ENCODE results near the gene SCYL3. TPM values are rescaled to one million over a fixed set of nuclear protein-coding genes. Genes with fewer than 3 reads are reported as not detected.

The SCYL3 gene
- total RNA-seq, 8 experiments from 2014 or later = 6.3 to 9.1 (median 7.4) TPM

DNA sequence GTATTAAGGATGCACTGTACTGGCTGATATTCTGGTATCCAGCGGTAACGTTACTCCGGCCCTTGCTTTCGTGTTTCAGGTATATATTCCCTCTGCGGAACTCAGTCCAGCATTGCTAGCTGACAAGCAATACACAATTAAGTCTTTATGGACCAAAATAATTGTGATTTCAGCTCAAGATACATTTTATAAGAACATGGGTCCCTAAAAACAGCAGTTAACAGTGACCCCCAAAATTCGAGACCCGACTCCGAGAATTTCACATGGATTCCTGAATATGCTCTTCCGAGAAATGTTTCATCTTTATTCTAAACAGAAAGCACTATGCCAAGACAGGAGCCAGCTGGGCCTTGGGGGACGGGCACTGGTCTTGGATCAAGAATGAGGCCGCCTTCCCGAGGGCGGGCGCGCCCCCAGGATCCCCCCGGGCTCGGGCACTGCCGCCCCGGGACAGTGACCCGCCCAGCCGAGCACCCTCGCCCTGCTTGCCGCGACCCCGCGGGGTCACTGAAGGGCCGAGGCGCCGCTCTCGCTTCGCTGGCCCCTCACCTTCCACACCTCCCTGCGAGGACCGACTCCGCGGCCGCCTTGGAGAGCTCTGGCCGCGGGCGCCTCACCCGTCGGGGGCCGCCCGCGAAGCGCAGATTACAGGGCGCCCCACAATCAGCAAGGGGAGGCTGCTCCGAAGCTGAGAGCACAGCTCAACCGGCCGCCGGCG is 610 bp downstream of the SCYL3 start:
- peak overlapping the region; percentile 70 to 97 (median 85) for H3K4me3 ChIP-seq
- ATAC-seq (replicated peaks in 6 of 8) = peak in 3 of 8 experiments; percentile 17 to 25 (median 17)
- peaks cover 5 to 9% of the 10 kb centered on the region in 2 donors for H3K4me1 ChIP-seq (replicated peaks in 1 of 2)
- 0 to 7% (median 3%) methylated on average over 2 to 16 of the region's 51 CpGs for WGBS, 10 experiments
- peak overlapping the region; percentile 96 to 99 for H3K27ac ChIP-seq
- in situ Hi-C loops (cut with MboI; ENCODE audit: low pct_unique_long_range_greater_than_20kb in 2 of 9, low sequenced_read_pairs in 9 of 9, unreplicated experiment in 9 of 9) = no loop called here

DNA sequence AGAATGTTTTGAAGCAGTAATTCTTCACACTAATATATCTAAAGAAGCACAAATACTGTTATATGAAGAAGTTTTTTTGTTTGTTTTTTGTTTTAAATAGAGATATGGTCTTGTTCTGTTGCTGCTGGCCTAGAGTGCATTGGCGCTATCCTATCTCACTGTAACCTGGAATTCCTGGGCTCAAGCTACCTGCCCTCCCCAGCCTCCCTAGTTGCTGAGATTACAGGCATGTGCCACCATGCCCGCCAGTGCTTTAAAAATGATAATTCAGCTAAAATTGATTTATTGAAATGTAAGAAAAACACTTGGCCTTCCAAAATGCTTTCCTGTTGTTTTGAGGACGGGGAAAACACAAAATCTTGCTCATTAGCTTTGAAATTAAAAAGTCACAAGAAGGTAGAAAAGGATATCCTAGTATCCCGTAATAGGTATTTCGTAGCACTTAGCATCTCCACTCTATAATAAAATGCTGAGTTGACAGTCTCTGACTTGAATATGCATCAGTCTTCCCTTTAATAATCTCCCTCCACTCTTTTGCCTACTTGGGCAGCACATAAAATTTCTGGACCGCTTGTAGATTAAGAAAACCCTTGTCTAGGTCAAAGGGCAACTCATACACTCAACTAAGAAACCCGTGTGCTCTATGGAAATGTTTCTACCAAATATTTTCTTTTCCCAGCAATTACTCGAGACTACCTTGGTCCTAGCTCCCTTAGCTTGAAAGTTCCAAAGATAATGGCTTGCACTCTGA is 1.3 kb downstream of the SCYL3 start:
- WGBS, 10 experiments = 49 to 92% (median 65%) methylated on average over 2 to 8 of the region's 8 CpGs
- Histone ChIP-seq H3K4me1 (replicated peaks in 1 of 2) (peaks cover 5 to 9% of the 10 kb centered on the region in 2 donors), H3K27ac (no peak overlapping the region), H3K4me3 (peak overlapping the region; percentile 70 to 97 (median 85))
- ATAC-seq (replicated peaks in 6 of 8) = no peak
- in situ Hi-C loops (cut with MboI; ENCODE audit: low pct_unique_long_range_greater_than_20kb in 2 of 9, low sequenced_read_pairs in 9 of 9, unreplicated experiment in 9 of 9) = no loop called here

DNA sequence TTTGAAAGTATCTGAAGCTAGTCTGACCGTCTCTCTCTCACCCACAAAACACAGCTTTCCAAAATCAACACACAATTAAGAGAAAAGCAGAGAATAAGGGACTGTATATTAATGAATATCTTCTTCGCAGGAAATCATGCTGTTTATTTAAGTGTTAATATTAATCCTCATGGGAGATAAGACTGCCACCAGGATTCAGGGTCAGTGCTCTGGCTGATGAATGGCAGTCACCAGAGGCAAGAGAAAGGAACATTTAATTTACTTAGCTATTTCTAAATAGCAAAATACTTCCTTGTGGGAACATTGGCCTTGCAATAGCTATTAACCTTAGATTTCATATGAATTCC is 2.2 kb downstream of the SCYL3 start:
- no peak for ATAC-seq (replicated peaks in 6 of 8)
- in situ Hi-C loops (cut with MboI; ENCODE audit: low pct_unique_long_range_greater_than_20kb in 2 of 9, low sequenced_read_pairs in 9 of 9, unreplicated experiment in 9 of 9) = no loop called here
- Histone ChIP-seq H3K4me3 (no peak overlapping the region), H3K27ac (no peak overlapping the region), H3K4me1 (replicated peaks in 1 of 2) (peaks cover 5 to 9% of the 10 kb centered on the region in 2 donors)
- WGBS, 10 experiments = 80 to 100% (median 94%) methylated on average over 1 to 2 of the region's 2 CpGs; no CpG with 5 or more reads in 1 of the 10 experiments

DNA sequence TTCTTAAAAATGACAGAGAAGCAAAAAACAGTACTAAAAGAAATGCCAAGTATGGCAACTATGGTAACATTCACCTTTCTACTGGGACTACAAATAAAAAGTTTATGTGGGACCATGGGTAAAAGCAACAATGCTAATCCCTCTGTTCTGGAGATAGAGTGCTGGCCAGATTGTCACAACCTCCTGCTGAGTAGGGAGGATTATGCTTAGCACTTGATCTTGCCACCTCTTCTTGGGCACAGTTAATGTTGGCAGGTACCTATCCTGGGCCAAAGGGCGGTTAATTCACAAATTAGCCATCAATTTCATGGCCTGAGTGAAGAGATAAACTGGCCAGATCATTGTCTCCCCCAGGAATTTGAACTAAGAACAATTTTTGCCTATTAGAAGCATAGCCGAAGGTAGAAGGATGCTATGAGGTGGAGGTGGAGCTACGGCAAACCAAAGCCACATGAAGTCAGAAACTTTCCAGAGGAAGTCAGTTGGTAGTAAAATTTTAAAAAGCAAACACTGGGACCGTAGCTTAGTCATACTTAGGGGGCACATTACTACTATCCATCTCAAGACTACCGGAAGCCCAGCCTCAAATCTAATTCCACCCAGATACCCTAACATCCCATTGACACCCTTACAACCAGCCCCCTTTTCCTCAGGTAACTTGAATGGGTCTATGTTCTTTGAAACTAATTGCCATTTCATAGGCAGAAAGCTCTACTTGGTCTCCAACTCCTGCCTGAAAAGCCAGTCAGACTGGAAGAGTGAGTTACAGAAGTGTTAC is 2.7 kb downstream of the SCYL3 start:
- WGBS, 10 experiments = 66 to 100% (median 86%) methylated on average over 1 to 5 of the region's 5 CpGs
- in situ Hi-C loops (cut with MboI; ENCODE audit: low pct_unique_long_range_greater_than_20kb in 2 of 9, low sequenced_read_pairs in 9 of 9, unreplicated experiment in 9 of 9) = no loop called here
- Histone ChIP-seq H3K4me3 (no peak overlapping the region), H3K4me1 (replicated peaks in 1 of 2) (peaks cover 5 to 9% of the 10 kb centered on the region in 2 donors), H3K27ac (no peak overlapping the region)
- ATAC-seq (replicated peaks in 6 of 8) = no peak

DNA sequence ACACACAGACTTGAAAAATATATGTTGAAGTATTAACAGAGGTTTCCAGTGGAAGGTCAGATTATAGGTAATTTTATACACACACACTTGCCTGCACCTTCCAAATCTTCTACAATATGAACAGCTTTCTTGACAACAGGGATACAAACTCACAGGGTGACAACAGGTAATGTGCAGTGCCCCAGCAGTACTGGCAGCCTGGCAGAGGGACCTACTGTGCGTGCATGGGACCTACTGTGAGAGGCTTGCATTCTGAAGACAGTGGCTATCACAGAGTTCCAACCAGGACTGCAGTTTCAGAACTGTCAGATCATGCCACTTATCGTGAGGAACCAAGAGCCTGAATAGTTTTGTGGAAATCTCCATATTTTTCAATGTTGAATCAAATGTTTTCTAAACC is 3.8 kb downstream of the SCYL3 start:
- no peak overlapping the region for H3K27ac ChIP-seq
- WGBS, 10 experiments = 50 to 100% (median 93%) methylated on average over 1 to 2 of the region's 2 CpGs; no CpG with 5 or more reads in 1 of the 10 experiments
- no peak overlapping the region for H3K4me3 ChIP-seq
- in situ Hi-C loops (cut with MboI; ENCODE audit: low pct_unique_long_range_greater_than_20kb in 2 of 9, low sequenced_read_pairs in 9 of 9, unreplicated experiment in 9 of 9) = no loop called here
- ATAC-seq (replicated peaks in 6 of 8) = no peak
- peaks cover 5 to 9% of the 10 kb centered on the region in 2 donors for H3K4me1 ChIP-seq (replicated peaks in 1 of 2)

DNA sequence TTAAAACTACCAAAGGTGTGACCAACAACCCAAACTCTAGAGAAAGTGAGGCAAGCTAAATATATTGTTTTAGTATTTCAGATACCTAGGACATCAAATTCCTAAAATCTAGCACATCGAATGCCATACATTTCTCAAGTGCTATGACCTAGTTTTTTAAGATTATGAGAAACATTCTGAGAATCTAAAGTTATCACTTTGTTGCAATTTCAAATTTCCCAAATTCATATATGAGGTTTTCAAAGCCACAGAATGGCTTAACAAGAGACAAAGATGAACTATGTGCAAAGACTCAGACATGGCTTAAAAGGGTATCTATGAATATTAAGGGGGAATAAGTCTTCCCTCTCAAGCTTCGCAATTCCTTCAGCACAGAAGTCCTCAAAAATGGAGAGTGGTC is 6.8 kb downstream of the SCYL3 start:
- ATAC-seq (replicated peaks in 6 of 8) = no peak
- 90 to 100% (median 98%) methylated on average over 1 to 2 of the region's 2 CpGs for WGBS, 10 experiments
- in situ Hi-C loops (cut with MboI; ENCODE audit: low pct_unique_long_range_greater_than_20kb in 2 of 9, low sequenced_read_pairs in 9 of 9, unreplicated experiment in 9 of 9) = no loop called here

DNA sequence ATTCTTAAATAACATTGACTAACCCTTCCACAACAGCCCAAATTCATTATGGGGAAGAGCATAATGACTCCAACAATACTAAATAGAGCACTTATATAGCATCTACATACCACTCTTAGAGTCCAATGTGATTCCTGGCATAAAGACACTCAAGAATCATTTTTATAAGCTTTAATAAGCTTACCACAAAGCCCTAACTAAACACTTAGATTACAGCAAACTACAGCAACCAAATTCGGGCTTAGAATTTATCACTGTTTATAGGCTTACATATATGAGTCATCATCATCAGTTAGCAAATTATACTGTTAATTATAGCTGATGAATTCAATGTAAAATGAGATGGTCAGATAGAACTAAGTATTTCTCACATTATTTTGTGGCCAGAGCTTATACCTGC is 7.3 kb downstream of the SCYL3 start:
- peak in 1 of 8 experiments; percentile 22 for ATAC-seq (replicated peaks in 6 of 8)
- 29 to 100% (median 89%) methylated on average over 1 of the region's 1 CpG; no CpG with 5 or more reads in 2 of the 10 experiments for WGBS, 10 experiments
- in situ Hi-C loops (cut with MboI; ENCODE audit: low pct_unique_long_range_greater_than_20kb in 2 of 9, low sequenced_read_pairs in 9 of 9, unreplicated experiment in 9 of 9) = no loop called here
- Histone ChIP-seq H3K4me3 (no peak overlapping the region), H3K27ac (no peak overlapping the region), H3K4me1 (replicated peaks in 1 of 2) (no peaks in the 10 kb centered on the region)

More for the DNA sequence above, 6.8 kb downstream of the SCYL3 start:
- H3K4me3 ChIP-seq = no peak overlapping the region
- no peak overlapping the region for H3K27ac ChIP-seq
- H3K4me1 ChIP-seq (replicated peaks in 1 of 2) = peaks cover 0 to 2% of the 10 kb centered on the region in 2 donors

DNA sequence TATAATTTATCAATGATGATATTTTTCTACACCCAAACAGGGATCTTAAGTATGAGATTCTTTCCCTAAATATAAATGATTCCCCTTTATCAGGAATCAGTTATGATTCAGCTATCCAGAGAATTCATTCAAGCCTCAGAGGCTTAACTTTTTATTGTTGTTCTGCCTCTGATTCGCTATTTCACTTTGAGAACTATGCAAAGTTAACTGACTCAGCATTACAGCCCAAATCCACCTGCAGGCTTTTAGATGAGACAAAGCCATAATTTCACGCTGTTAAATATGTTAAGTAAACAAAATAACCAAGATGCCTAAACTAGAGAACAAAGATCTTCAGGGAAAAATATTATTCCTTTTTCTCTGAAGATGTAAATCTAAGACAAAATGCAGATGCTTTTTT is 8.5 kb downstream of the SCYL3 start:
- Histone ChIP-seq H3K4me3 (no peak overlapping the region), H3K27ac (no peak overlapping the region), H3K4me1 (replicated peaks in 1 of 2) (no peaks in the 10 kb centered on the region)
- in situ Hi-C loops (cut with MboI; ENCODE audit: low pct_unique_long_range_greater_than_20kb in 2 of 9, low sequenced_read_pairs in 9 of 9, unreplicated experiment in 9 of 9) = no loop called here
- WGBS, 10 experiments = 0 to 100% (median 90%) methylated on average over 2 of the region's 2 CpGs
- ATAC-seq (replicated peaks in 6 of 8) = peak in 3 of 8 experiments; percentile 63 to 92 (median 88)

DNA sequence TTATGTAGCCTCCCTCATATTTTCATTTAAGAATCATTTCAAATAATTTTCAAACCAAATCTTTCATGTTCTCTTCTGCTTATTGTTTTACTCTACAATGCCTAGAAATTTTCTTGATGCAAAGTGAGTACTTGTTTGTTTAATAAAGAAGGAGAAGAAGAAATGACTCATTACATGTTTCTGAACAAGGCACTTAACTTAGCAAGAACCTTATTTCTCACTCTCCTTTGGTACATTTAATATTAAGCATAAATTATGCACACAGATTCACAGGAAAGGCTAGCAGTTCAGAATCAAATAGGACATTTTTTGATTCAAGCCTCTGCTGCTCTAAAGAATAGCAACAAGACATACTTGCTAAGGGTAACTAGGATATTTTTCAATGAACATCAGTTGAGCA is 9.1 kb downstream of the SCYL3 start:
- in situ Hi-C loops (cut with MboI; ENCODE audit: low pct_unique_long_range_greater_than_20kb in 2 of 9, low sequenced_read_pairs in 9 of 9, unreplicated experiment in 9 of 9) = no loop called here
- H3K4me1 ChIP-seq (replicated peaks in 1 of 2) = no peaks in the 10 kb centered on the region
- no peak overlapping the region for H3K27ac ChIP-seq
- H3K4me3 ChIP-seq = no peak overlapping the region
- ATAC-seq (replicated peaks in 6 of 8) = peak in 4 of 8 experiments; percentile 15 to 63 (median 44)

DNA sequence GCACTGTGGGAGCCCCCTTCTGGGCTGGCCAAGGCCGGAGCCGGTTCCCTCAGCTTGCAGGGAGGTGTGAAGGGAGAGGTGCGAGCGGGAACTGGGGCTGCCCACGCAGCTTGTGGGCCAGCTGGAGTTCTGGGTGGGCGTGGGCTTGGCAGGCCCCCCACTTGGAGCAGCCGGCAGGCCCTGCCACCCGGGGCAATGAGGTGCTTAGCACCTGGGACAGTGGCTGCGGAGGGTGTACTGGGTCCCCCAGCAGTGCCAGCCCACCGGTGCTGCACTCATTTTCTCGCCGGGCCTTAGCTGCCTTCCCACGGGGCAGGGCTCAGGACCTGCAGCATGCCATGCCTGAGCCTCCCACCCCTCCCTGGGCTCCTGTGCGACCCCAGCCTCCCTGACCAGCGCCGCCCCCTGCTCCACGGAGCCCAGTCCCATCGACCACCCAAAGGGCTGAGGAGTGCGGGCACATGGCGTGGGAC is 11.6 kb downstream of the SCYL3 start:
- 96% methylated on average over 4 to 5 of the region's 20 CpGs; no CpG with 5 or more reads in 8 of the 10 experiments for WGBS, 10 experiments
- ATAC-seq (replicated peaks in 6 of 8) = no peak
- in situ Hi-C loops (cut with MboI; ENCODE audit: low pct_unique_long_range_greater_than_20kb in 2 of 9, low sequenced_read_pairs in 9 of 9, unreplicated experiment in 9 of 9) = no loop called here
- H3K27ac ChIP-seq = no peak overlapping the region
- no peak overlapping the region for H3K4me3 ChIP-seq
- H3K4me1 ChIP-seq (replicated peaks in 1 of 2) = no peaks in the 10 kb centered on the region

DNA sequence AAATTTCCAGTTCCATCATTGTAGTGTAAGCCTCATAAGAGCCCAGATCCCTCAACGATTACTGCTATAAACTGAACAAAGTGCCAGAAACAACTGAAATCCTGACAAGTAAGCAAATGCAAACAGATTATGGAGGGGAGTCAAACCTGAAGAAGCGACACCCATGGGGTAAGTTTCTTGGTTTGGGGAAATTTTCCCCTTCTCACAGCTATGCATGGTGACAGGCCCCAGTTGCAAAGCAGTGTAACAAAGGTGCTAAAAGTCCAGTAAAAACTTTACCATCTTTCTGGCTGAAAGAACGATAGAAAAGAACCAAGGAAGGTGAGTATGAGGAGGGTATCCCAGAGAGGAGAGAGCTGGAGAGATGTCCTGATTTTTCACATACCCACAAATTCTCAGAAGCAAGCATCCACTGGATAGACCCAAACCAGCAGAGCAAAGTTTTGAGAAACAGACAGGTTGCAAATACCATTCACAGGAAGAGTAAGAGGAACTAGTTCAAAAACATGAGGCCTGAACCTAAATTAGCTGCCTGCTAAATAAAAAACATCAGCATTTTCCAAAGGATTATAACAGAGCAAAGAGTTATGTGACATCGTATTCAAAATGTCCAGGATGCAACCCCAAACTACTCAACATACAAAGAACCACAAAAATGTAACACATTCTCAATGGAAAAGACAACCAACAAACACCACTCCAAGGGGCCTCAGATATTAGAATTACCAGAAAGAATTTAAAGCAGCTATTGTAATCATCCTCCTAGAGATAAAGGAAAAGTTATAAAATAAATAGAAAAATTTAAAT is 14.5 kb downstream of the SCYL3 start:
- Histone ChIP-seq H3K4me1 (replicated peaks in 1 of 2) (no peaks in the 10 kb centered on the region), H3K4me3 (no peak overlapping the region), H3K27ac (no peak overlapping the region)
- in situ Hi-C loops (cut with MboI; ENCODE audit: low pct_unique_long_range_greater_than_20kb in 2 of 9, low sequenced_read_pairs in 9 of 9, unreplicated experiment in 9 of 9) = no loop called here
- ATAC-seq (replicated peaks in 6 of 8) = no peak
- 52 to 100% (median 90%) methylated on average over 1 to 4 of the region's 4 CpGs for WGBS, 10 experiments

DNA sequence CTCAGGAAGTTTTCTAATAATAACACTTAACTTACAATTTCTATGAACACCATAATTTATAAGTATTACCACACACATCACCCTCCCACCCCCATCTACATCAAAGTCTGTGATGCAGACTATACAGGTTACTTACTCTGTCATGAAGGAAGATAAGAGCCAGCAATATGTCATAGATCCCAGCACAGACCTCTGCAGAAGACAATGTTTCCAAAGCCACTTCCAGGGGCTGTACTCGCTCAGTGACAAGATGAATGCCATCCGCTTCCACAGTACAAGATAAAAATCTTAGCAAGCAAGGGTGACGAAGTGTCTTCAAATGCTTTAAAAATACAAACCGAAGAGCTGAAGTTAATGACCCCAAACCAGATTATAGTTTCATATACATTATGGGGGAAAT is 15.2 kb downstream of the SCYL3 start:
- no peak for ATAC-seq (replicated peaks in 6 of 8)
- no peak overlapping the region for H3K4me3 ChIP-seq
- H3K4me1 ChIP-seq (replicated peaks in 1 of 2) = no peaks in the 10 kb centered on the region
- in situ Hi-C loops (cut with MboI; ENCODE audit: low pct_unique_long_range_greater_than_20kb in 2 of 9, low sequenced_read_pairs in 9 of 9, unreplicated experiment in 9 of 9) = no loop called here
- H3K27ac ChIP-seq = no peak overlapping the region
- WGBS, 10 experiments = 89 to 100% (median 99%) methylated on average over 2 to 4 of the region's 4 CpGs; no CpG with 5 or more reads in 2 of the 10 experiments
